Endothelial cell (in vitro differentiated cells): Measurements from ENCODE around the gene COL4A1. TPM values are rescaled to one million over a fixed set of nuclear protein-coding genes. Genes with fewer than 3 reads are reported as not detected.

Source experiments
- DNase-seq: peaks from one replicate; pipeline ENCODE4 v3.0.0; 2021; ENCODE audit warnings: low spot score
- H3K27ac Mint-ChIP-seq: one replicate; pipeline ENCODE4 v1.8.0; 2021; ENCODE audit warnings: mixed read lengths, inconsistent platforms; ENCODE audit not compliant: unreplicated experiment
- H3K27me3 Mint-ChIP-seq: one replicate; pipeline ENCODE4 v1.8.0; 2021; ENCODE audit warnings: mild to moderate bottlenecking, moderate library complexity, mixed read lengths, inconsistent platforms; ENCODE audit not compliant: unreplicated experiment
- H3K36me3 Mint-ChIP-seq: one replicate; pipeline ENCODE4 v1.8.0; 2021; ENCODE audit warnings: mild to moderate bottlenecking, low read depth, mixed read lengths, inconsistent platforms; ENCODE audit not compliant: unreplicated experiment
- H3K4me1 Mint-ChIP-seq: one replicate; pipeline ENCODE4 v1.8.0; 2021; ENCODE audit warnings: mild to moderate bottlenecking, mixed read lengths, inconsistent platforms; ENCODE audit not compliant: unreplicated experiment
- H3K4me3 Mint-ChIP-seq: one replicate; pipeline ENCODE4 v1.8.0; 2021; ENCODE audit warnings: mild to moderate bottlenecking, mixed read lengths, inconsistent platforms; ENCODE audit not compliant: unreplicated experiment
- H3K9me3 Mint-ChIP-seq: one replicate; pipeline ENCODE4 v1.8.0; 2021; ENCODE audit warnings: mixed read lengths, inconsistent platforms; ENCODE audit not compliant: unreplicated experiment
- total RNA-seq: library from RNA; stranded (reverse); fragmentation: NEBNext Ultra II Directional; extraction: Animal tissue kit (Norgen Biotek cat#: 25700); gene quantifications from one replicate; pipeline ENCODE4 v1.2.1, GENCODE V29; 2021; ENCODE audit not compliant: unreplicated experiment
- TF ChIP-seq, protein P1 (sequence below): fragments of 200-600 bp; sonication (generic); IDR thresholded peaks from one replicate; pipeline ENCODE4 v1.5.0; 2021; ENCODE audit warnings: antibody characterized with exemption; ENCODE audit not compliant: unreplicated experiment

The COL4A1 gene
- total RNA-seq, 1 donor from 2014 or later, result 2,720 TPM

DNA sequence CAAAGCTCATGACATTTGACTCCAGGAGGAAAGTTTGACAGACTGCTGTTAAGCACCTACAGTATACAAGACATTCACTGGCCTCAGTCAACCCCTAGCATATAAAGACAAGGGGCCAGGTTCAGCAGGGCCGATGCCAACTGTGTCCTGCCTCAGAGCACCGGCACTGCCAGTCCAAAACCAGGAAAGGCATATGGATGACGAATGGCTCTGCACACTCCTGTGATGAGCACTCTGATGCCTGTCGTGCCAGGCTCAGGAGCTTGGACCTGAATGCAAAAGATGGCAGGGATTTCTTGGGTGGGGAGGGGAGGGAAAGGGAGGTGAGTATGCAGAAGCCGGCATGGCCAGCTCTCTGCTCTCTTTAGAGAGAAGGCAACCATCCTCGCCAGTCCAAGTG lies 38.9 kb downstream of the COL4A1 start:
- Mint-ChIP-seq H3K27me3 (peaks cover 4% of the 10 kb centered on the region), H3K4me1 (peaks cover 87% of the 10 kb centered on the region), H3K36me3 (peaks cover 52% of the 10 kb centered on the region), H3K27ac (no peak overlapping the region), H3K9me3 (no peaks in the 10 kb centered on the region), H3K4me3 (no peak overlapping the region)
- DNase-seq, result no peak
- TF ChIP-seq, protein P1, sequence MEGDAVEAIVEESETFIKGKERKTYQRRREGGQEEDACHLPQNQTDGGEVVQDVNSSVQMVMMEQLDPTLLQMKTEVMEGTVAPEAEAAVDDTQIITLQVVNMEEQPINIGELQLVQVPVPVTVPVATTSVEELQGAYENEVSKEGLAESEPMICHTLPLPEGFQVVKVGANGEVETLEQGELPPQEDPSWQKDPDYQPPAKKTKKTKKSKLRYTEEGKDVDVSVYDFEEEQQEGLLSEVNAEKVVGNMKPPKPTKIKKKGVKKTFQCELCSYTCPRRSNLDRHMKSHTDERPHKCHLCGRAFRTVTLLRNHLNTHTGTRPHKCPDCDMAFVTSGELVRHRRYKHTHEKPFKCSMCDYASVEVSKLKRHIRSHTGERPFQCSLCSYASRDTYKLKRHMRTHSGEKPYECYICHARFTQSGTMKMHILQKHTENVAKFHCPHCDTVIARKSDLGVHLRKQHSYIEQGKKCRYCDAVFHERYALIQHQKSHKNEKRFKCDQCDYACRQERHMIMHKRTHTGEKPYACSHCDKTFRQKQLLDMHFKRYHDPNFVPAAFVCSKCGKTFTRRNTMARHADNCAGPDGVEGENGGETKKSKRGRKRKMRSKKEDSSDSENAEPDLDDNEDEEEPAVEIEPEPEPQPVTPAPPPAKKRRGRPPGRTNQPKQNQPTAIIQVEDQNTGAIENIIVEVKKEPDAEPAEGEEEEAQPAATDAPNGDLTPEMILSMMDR, result no peak

DNA sequence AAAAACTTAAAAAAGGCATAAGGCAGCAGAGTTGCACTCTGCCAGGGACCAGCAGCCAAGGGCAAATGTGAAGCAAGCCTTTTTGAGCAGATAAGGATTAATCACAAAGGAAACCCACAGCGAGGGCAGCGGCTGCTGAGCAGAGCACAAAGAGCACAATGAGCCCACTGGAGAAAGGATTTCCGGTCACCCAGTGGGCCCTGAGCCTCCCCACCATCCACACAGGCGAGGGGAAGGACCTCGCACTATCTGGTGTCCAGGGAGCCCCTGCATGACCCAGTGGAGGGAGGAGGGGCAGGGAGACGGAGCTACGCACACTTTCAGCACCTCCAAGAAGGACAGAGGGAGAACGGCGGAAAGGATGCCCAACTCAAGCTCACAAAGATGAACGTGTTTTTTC lies 40.0 kb downstream of the COL4A1 start:
- H3K27me3 Mint-ChIP-seq, result peaks cover 4% of the 10 kb centered on the region
- H3K9me3 Mint-ChIP-seq, result no peaks in the 10 kb centered on the region
- DNase-seq, result peak; percentile 62

DNA sequence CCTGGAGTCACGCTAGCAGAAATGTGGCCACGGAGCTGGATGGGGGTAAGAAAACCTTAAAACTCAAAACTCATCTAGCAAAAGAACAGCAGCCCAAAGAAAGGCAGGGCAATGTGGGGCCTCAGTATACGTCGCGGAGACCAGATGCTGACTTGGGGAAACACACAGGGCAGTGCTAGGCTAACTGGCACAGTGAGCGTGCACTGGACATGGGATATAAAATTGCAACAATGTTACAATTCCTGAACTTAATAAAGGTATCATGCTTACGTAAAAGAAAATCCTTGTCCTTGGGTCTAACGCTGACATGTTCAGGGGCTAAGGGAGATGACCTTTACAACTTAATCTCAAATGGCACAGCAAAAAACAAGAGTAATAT lies 40.5 kb downstream of the COL4A1 start:
- Mint-ChIP-seq H3K9me3 (no peaks in the 10 kb centered on the region), H3K4me1 (peaks cover 90% of the 10 kb centered on the region)

More for the DNA sequence above, 40.0 kb downstream of the COL4A1 start:
- TF ChIP-seq, protein P1, result no peak
- H3K4me1 Mint-ChIP-seq, result peaks cover 88% of the 10 kb centered on the region
- no peak overlapping the region for H3K27ac Mint-ChIP-seq
- H3K36me3 Mint-ChIP-seq, result peaks cover 48% of the 10 kb centered on the region
- H3K4me3 Mint-ChIP-seq, result no peak overlapping the region

DNA sequence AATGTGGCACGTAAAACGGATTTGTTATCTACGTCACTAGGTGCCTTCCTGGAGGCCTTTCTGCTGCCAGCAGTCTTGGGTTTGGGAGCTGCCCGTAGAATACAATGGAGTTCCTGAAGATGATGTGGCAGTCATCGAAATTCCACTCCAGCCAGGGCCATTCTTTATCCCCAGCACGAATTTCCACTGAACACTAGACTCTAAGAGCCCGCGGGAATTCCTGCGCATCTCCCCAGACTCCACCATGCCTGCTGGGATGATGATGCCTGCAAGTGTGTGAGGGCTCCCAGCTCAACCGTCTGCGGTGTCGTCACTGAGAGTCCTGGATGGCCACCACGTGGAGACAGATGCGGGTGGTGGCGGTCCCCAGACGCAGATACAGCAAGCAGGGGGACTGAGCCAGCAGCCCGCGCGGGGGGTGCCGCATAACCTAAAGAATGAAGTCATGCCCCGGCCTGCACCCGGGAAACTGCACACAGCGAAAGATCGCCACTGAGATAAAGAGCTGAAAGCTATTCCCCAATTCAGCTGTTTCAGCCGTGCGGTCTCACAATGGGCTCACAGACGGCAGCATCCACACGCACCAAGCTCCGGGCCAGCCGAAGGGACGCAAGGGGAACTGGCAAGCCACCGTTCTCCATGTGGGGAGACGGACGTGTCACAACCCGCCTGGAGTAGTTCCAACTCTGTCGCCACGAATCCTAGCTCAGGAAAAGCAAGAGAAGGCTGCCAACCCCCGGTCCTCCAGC lies 41.1 kb downstream of the COL4A1 start:
- TF ChIP-seq, protein P1, result no peak
- Mint-ChIP-seq H3K9me3 (no peaks in the 10 kb centered on the region), H3K4me3 (no peak overlapping the region), H3K27ac (peak overlapping the region; percentile 95), H3K27me3 (peaks cover 4% of the 10 kb centered on the region), H3K4me1 (peaks cover 90% of the 10 kb centered on the region), H3K36me3 (peaks cover 43% of the 10 kb centered on the region)
- DNase-seq, result no peak

More for the DNA sequence above, 40.5 kb downstream of the COL4A1 start:
- Mint-ChIP-seq H3K4me3 (peak overlapping the region; percentile 51), H3K27me3 (peaks cover 4% of the 10 kb centered on the region), H3K27ac (peak overlapping the region; percentile 84), H3K36me3 (peaks cover 47% of the 10 kb centered on the region)
- TF ChIP-seq, protein P1, result no peak
- DNase-seq, result no peak

DNA sequence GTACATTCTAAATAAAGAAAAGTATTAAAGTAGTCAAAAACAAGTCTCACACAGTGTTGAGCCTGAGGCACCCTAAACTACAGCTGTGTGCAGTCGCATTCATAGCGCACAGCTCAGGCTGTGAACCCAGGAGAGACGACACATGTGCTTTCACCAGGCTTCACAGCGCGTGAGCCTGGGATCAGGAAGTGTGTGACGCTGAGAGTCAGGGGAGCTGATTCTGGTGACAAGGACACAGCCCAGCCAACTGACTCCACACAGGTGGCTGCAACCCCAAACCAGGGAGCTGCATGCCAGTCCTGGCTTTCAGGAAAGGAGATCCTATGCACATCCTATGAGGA lies 41.6 kb downstream of the COL4A1 start:
- peaks cover 88% of the 10 kb centered on the region for H3K4me1 Mint-ChIP-seq
- no peaks in the 10 kb centered on the region for H3K9me3 Mint-ChIP-seq
- peak; percentile 28 for DNase-seq
- TF ChIP-seq, protein P1, result no peak
- peaks cover 2% of the 10 kb centered on the region for H3K27me3 Mint-ChIP-seq
- H3K36me3 Mint-ChIP-seq, result peaks cover 42% of the 10 kb centered on the region
- no peak overlapping the region for H3K4me3 Mint-ChIP-seq
- peak overlapping the region; percentile 95 for H3K27ac Mint-ChIP-seq
